Loucy (cell line): ENCODE results near the gene SAMD14.

ENCODE experiments used
- H2AFZ ChIP-seq: fragments of 200-600 bp; sonication (generic); 2 replicates; pipeline ENCODE4 v1.6.0; 2016; ENCODE audit warnings: antibody characterized with exemption, mild to moderate bottlenecking, low read length, moderate library complexity
- H3F3A ChIP-seq: fragments of 200-600 bp; 2 replicates; pipeline ENCODE4 v1.6.0; 2016; ENCODE audit warnings: antibody characterized with exemption, low read depth, mild to moderate bottlenecking
- H3K27me3 ChIP-seq: fragments of 200-600 bp; sonication (generic); 2 replicates; pipeline ENCODE4 v1.6.1; 2014; ENCODE audit warnings: low read length, mild to moderate bottlenecking; ENCODE audit not compliant: insufficient read depth, poor library complexity, severe bottlenecking
- H3K36me3 ChIP-seq: fragments of 200-600 bp; sonication (generic); 2 replicates; pipeline ENCODE4 v1.6.1; 2016; ENCODE audit warnings: low read length; ENCODE audit not compliant: insufficient read depth
- H3K4me1 ChIP-seq: fragments of 200-600 bp; sonication (generic); 2 replicates; pipeline ENCODE4 v1.5.1; 2014; ENCODE audit warnings: low read length, mild to moderate bottlenecking; ENCODE audit not compliant: insufficient read depth, poor library complexity, severe bottlenecking
- H3K4me2 ChIP-seq: fragments of 200-600 bp; sonication (generic); 2 replicates; pipeline ENCODE4 v1.6.0; 2014; ENCODE audit warnings: antibody characterized with exemption, low read length, low read depth, mild to moderate bottlenecking; ENCODE audit not compliant: poor library complexity, severe bottlenecking
- H3K4me3 ChIP-seq: fragments of 200-600 bp; sonication (generic); 2 replicates; pipeline ENCODE4 v1.5.1; 2014; ENCODE audit warnings: low read length, mild to moderate bottlenecking, mixed read lengths; ENCODE audit not compliant: poor library complexity, severe bottlenecking
- H3K79me2 ChIP-seq: fragments of 200-600 bp; sonication (generic); 2 replicates; pipeline ENCODE4 v1.6.1; 2014; ENCODE audit warnings: low read length; ENCODE audit not compliant: insufficient read depth
- H3K9ac ChIP-seq: fragments of 200-600 bp; sonication (generic); 2 replicates; pipeline ENCODE4 v1.6.0; 2014; ENCODE audit warnings: mild to moderate bottlenecking, low read depth, low read length, moderate library complexity; ENCODE audit not compliant: poor library complexity, severe bottlenecking
- H3K9me2 ChIP-seq: fragments of 200-600 bp; sonication (generic); replicated peaks from 2 replicates; pipeline ENCODE4 v1.6.1; 2016; ENCODE audit warnings: low read depth, low read length, mixed read lengths
- H3K9me3 ChIP-seq: fragments of 200-600 bp; sonication (generic); 2 replicates; pipeline ENCODE4 v1.6.1; 2014; ENCODE audit warnings: mild to moderate bottlenecking, antibody characterized with exemption, low read length, low read depth; ENCODE audit not compliant: insufficient read depth
- H4K20me1 ChIP-seq: fragments of 200-600 bp; sonication (generic); 2 replicates; pipeline ENCODE4 v1.6.0; 2014; ENCODE audit warnings: antibody characterized with exemption, low read length, mild to moderate bottlenecking; ENCODE audit not compliant: insufficient read depth, poor library complexity, severe bottlenecking
- CTCF ChIP-seq: fragments of 200-600 bp; sonication (generic); conservative IDR thresholded peaks from 2 replicates; pipeline ENCODE4 v1.5.1; 2014; ENCODE audit warnings: mild to moderate bottlenecking, antibody characterized with exemption, low read length
- EZH2phosphoT487 ChIP-seq: fragments of 200-600 bp; IDR thresholded peaks from 2 replicates; pipeline ENCODE4 v1.6.1; 2018; ENCODE audit warnings: antibody characterized with exemption, mild to moderate bottlenecking, moderate library complexity, borderline replicate concordance

SAMD14 gene

DNA sequence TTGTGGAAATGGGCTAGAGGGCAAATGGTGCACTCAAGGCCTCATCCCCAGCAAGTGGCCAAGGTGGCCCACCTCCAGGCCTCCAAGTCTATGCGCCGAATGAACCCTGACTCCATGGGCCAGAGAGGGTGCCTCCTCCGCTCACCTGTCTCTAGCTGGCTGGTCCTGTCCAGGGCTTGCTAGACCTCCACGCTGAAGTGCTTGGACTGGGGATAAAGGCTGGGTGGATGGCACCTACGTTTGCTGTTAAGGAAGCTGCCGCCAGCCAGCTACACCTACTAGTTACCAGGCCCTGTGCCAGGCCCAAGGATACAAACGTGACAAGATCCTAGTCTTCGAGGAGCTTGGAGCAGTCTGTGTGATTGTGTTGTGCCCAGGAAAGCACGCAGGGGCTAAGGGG is 35.1 kb upstream of the SAMD14 start:
- Histone ChIP-seq H4K20me1 (no peaks in the 10 kb centered on the region), H3F3A (no peaks in the 10 kb centered on the region), H2AFZ (no peak overlapping the region), H3K9me2 (no peaks in the 10 kb centered on the region), H3K79me2 (no peaks in the 10 kb centered on the region), H3K4me3 (no peak overlapping the region), H3K4me2 (no peak overlapping the region), H3K36me3 (no peaks in the 10 kb centered on the region), H3K4me1 (peaks cover 12% of the 10 kb centered on the region), H3K9ac (no peak overlapping the region), H3K9me3 (no peaks in the 10 kb centered on the region), H3K27me3 (no peaks in the 10 kb centered on the region)
- TF ChIP-seq CTCF (no peak), EZH2phosphoT487 (no peak)

DNA sequence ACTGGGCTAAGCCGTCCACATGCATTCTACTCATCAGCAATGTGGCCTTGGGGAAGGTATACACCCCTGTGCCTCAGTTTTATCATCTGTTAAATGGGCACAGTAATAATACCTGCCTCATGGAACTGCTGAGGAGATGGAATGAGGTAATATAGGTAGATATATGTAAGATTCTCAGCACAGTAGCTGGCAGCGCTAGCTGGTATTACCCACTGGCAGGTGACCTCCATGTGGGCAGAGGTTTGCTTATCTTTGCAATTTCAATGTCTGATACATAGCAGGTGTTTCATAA is 34.7 kb upstream of the SAMD14 start:
- Histone ChIP-seq H3K9ac (no peak overlapping the region), H3K4me3 (no peak overlapping the region), H4K20me1 (no peaks in the 10 kb centered on the region), H3K36me3 (no peaks in the 10 kb centered on the region), H3K79me2 (no peaks in the 10 kb centered on the region), H3K9me3 (no peaks in the 10 kb centered on the region), H3K27me3 (no peaks in the 10 kb centered on the region), H3K4me2 (no peak overlapping the region), H3K9me2 (no peaks in the 10 kb centered on the region), H2AFZ (no peak overlapping the region), H3F3A (no peaks in the 10 kb centered on the region), H3K4me1 (peaks cover 12% of the 10 kb centered on the region)
- TF ChIP-seq EZH2phosphoT487 (no peak), CTCF (no peak)

DNA sequence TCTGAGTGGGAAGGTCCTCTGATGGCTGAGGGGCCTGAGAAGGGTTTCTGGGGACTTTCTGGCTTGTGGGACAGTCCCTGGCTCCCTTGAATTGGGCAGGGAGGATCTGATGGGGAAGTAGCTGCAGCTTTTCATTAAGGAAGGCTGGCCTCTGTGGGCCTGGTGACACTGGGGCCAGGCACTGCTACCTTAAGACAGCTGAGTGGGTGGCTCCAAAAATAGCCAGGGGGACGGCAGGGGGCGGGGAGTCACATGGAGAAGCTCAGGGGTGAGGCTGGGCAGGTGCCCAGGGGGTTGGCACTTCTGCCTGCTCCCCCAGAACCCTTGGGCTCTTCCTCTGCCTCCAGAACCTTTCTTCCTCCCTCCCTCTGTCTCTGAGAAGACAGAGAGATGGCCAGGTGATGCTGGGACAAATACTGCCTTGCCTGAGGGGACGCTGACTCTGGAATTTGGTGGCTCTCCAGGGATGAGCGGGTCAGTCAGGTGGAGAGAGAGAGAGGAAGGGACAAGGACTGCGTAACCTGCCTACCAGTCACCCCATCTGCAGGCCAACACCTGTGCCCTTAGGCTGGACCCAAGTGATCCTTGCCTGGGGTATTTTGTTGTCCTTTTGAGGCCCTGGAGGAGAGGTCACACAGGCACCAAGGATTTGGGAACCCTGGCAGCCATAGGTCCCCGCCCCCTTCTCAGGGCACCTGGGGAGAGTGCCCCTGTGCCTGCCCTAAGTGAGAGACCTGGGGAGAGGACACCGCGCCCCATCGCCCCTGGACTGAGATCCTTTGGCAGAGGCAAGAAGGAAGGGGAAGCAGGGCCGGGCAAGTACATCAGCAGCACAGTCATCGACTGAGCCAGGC is 34.1 kb upstream of the SAMD14 start:
- H3K36me3 ChIP-seq = no peaks in the 10 kb centered on the region

More for the DNA sequence above, 34.1 kb upstream of the SAMD14 start:
- H4K20me1 ChIP-seq = no peaks in the 10 kb centered on the region
- no peak overlapping the region for H3K4me3 ChIP-seq
- TF ChIP-seq CTCF (no peak), EZH2phosphoT487 (no peak)
- H2AFZ ChIP-seq = no peak overlapping the region
- no peaks in the 10 kb centered on the region for H3F3A ChIP-seq
- H3K9me3 ChIP-seq = no peaks in the 10 kb centered on the region
- H3K4me1 ChIP-seq = peaks cover 12% of the 10 kb centered on the region
- no peak overlapping the region for H3K4me2 ChIP-seq
- no peaks in the 10 kb centered on the region for H3K79me2 ChIP-seq
- H3K27me3 ChIP-seq = no peaks in the 10 kb centered on the region
- no peaks in the 10 kb centered on the region for H3K9me2 ChIP-seq
- no peak overlapping the region for H3K9ac ChIP-seq
